Peyer's patch (tissue), 4 donors: ENCODE data around the gene NUP50. TPM values are rescaled to one million over a fixed set of nuclear protein-coding genes. Genes with fewer than 3 reads are reported as not detected.

Experiments used
- DNase-seq, 3 donors: peaks; one replicate each; pipeline ENCODE4 v3.0.0-alpha.2; 2017 to 2019
- H3K27ac ChIP-seq, 4 donors: fragments of 200-600 bp; sonication (generic); one replicate each; pipeline ENCODE4 v1.5.1; 2016 to 2019
- H3K27me3 ChIP-seq, 2 donors: fragments of 200-600 bp; sonication (generic); one replicate each; pipeline ENCODE4 v1.5.1; 2019
- H3K36me3 ChIP-seq, 3 donors: fragments of 200-600 bp; sonication (generic); one replicate each; pipeline ENCODE4 v1.5.1; 2016 to 2019
- H3K4me1 ChIP-seq, 4 donors: fragments of 200-600 bp; sonication (generic); one replicate each; pipeline ENCODE4 v1.5.1; 2016 to 2019
- H3K4me3 ChIP-seq, 4 donors: fragments of 200-600 bp; sonication (generic); 1 replicate in 3 of 4; 2 replicates in 1 of 4; pipeline ENCODE4 v1.5.1; 2016 to 2019; ENCODE audit warnings: mild to moderate bottlenecking in 1 of 4
- H3K9me3 ChIP-seq, 4 donors: fragments of 200-600 bp; sonication (generic); one replicate each; pipeline ENCODE4 v1.5.1; 2016 to 2019; ENCODE audit warnings: mild to moderate bottlenecking in 1 of 4
- CTCF ChIP-seq, 6 experiments: fragments of 450-650 bp in 4 of 6; fragments of 200-600 bp in 2 of 6; sonication (generic) in 1 of 6; IDR thresholded peaks; one replicate each; pipeline ENCODE4 v1.5.1; 2017 to 2019; ENCODE audit warnings: antibody characterized with exemption in 6 of 6, mild to moderate bottlenecking in 3 of 6, moderate library complexity in 1 of 6
- POLR2A ChIP-seq, 2 donors: fragments of 450-650 bp; IDR thresholded peaks; one replicate each; pipeline ENCODE4 v1.5.1; 2017; ENCODE audit warnings: antibody characterized with exemption in 2 of 2, mild to moderate bottlenecking in 2 of 2, moderate library complexity in 2 of 2
- total RNA-seq, 4 donors: library from RNA; depleted of rRNA; stranded (reverse); fragments of >200 nt; gene quantifications; one replicate each; pipeline ENCODE4 v1.1.0, GENCODE V29; 2016

The NUP50 gene
- total RNA-seq, 4 donors from 2014 or later = 67.8 to 96.8 (median 75.8) TPM

- no peaks in the 10 kb centered on the region for H3K9me3 ChIP-seq
- no peaks in the 10 kb centered on the region for H3K27me3 ChIP-seq
- no peak for DNase-seq
- H3K27ac ChIP-seq = no peak overlapping the region
- H3K36me3 ChIP-seq = peaks cover 0 to 89% (median 0%) of the 10 kb centered on the region in 3 donors
- no peak overlapping the region for H3K4me3 ChIP-seq
- no peak for TF ChIP-seq CTCF (IDR thresholded peaks at IDR 0.05)
- peaks cover 0 to 7% (median 0%) of the 10 kb centered on the region in 4 donors for H3K4me1 ChIP-seq
These were observed 8.1 kb downstream of the NUP50 start for GRCh38 chr22:45171830-45172229.

- Histone ChIP-seq H3K27ac (no peak overlapping the region), H3K4me3 (no peak overlapping the region), H3K27me3 (no peaks in the 10 kb centered on the region), H3K36me3 (peaks cover 0 to 91% (median 0%) of the 10 kb centered on the region in 3 donors), H3K9me3 (no peaks in the 10 kb centered on the region), H3K4me1 (no peaks in the 10 kb centered on the region)
- no peak for TF ChIP-seq POLR2A (IDR thresholded peaks at IDR 0.05)
- TF ChIP-seq CTCF (IDR thresholded peaks at IDR 0.05) = no peak
- no peak for DNase-seq
These were observed 9.3 kb downstream of the NUP50 start for GRCh38 chr22:45172881-45173585.

GRCh38 chr22:45179276-45180049, 15.7 kb downstream of the NUP50 start:
- H3K4me3 ChIP-seq = no peak overlapping the region
- peaks cover 0 to 86% (median 0%) of the 10 kb centered on the region in 3 donors for H3K36me3 ChIP-seq
- H3K4me1 ChIP-seq = no peaks in the 10 kb centered on the region
- H3K27me3 ChIP-seq = no peaks in the 10 kb centered on the region
- DNase-seq = no peak
- H3K9me3 ChIP-seq = no peaks in the 10 kb centered on the region
- no peak overlapping the region for H3K27ac ChIP-seq
- TF ChIP-seq POLR2A (IDR thresholded peaks at IDR 0.05) = no peak
- TF ChIP-seq CTCF (IDR thresholded peaks at IDR 0.05) = no peak

GRCh38 chr22:45180146-45180679, 16.5 kb downstream of the NUP50 start:
- Histone ChIP-seq H3K36me3 (peaks cover 0 to 92% (median 0%) of the 10 kb centered on the region in 3 donors), H3K9me3 (no peaks in the 10 kb centered on the region), H3K27me3 (no peaks in the 10 kb centered on the region), H3K4me1 (no peaks in the 10 kb centered on the region), H3K27ac (no peak overlapping the region), H3K4me3 (no peak overlapping the region)
- TF ChIP-seq CTCF (IDR thresholded peaks at IDR 0.05) = no peak
- no peak for TF ChIP-seq POLR2A (IDR thresholded peaks at IDR 0.05)
- no peak for DNase-seq

- no peak overlapping the region for H3K27ac ChIP-seq
- H3K27me3 ChIP-seq = no peaks in the 10 kb centered on the region
- H3K4me1 ChIP-seq = no peaks in the 10 kb centered on the region
- no peaks in the 10 kb centered on the region for H3K9me3 ChIP-seq
- H3K4me3 ChIP-seq = no peak overlapping the region
- peaks cover 0 to 90% (median 0%) of the 10 kb centered on the region in 3 donors for H3K36me3 ChIP-seq
- no peak for DNase-seq
- no peak for TF ChIP-seq POLR2A (IDR thresholded peaks at IDR 0.05)
- TF ChIP-seq CTCF (IDR thresholded peaks at IDR 0.05) = no peak
These were observed 17.5 kb downstream of the NUP50 start for GRCh38 chr22:45181240-45181639.
